Kidney epithelial cell (primary cell): ENCODE measurements around the gene SPTBN4. TPM values are rescaled to one million over a fixed set of nuclear protein-coding genes. Genes with fewer than 3 reads are reported as not detected.
"Not testable (repeated sequence)": the region's sequence is repeated elsewhere in the genome, so short reads cannot be mapped to it uniquely, and the experiment has no call there.

ENCODE experiments used
- DNase-seq: peaks from one replicate; pipeline ENCODE4 v3.0.0-alpha.2; 2010; ENCODE audit warnings: low read depth
- H3K27me3 ChIP-seq: 2 replicates; pipeline ENCODE4 v1.6.0; 2011; ENCODE audit warnings: low read length; ENCODE audit not compliant: control insufficient read depth, insufficient read depth
- H3K36me3 ChIP-seq: 2 replicates; pipeline ENCODE4 v1.5.1; 2011; ENCODE audit warnings: low read length; ENCODE audit not compliant: control insufficient read depth, insufficient read depth
- H3K4me3 ChIP-seq: 2 replicates; pipeline ENCODE4 v1.5.1; 2011; ENCODE audit warnings: low read depth, mild to moderate bottlenecking, control low read depth, low read length
- CTCF ChIP-seq: IDR thresholded peaks from 2 replicates; pipeline ENCODE4 v1.5.1; 2011; ENCODE audit warnings: mild to moderate bottlenecking, moderate library complexity, low read length, control low read depth, inconsistent platforms; ENCODE audit not compliant: insufficient read depth, poor library complexity, severe bottlenecking
- total RNA-seq: library from RNA; depleted of rRNA; stranded (reverse); fragments of >200 nt; gene quantifications from 2 replicates; pipeline ENCODE4 v1.2.3, GENCODE V29; 2015

SPTBN4 gene
- total RNA-seq, 1 donor from 2014 or later, result 2.4 TPM

- H3K4me3 ChIP-seq, result no peak overlapping the region
- no peak for DNase-seq
- no peaks in the 10 kb centered on the region for H3K27me3 ChIP-seq
- no peaks in the 10 kb centered on the region for H3K36me3 ChIP-seq
- TF ChIP-seq CTCF, result no peak
These were observed 156.8 kb downstream of the SPTBN4 start for GRCh38 chr19:40623403-40624251.

GRCh38 chr19:40624369-40625153, 157.8 kb downstream of the SPTBN4 start:
- H3K27me3 ChIP-seq, H3K4me3 ChIP-seq, H3K36me3 ChIP-seq, DNase-seq: not testable (repeated sequence)

- no peaks in the 10 kb centered on the region for H3K36me3 ChIP-seq
- TF ChIP-seq CTCF, result no peak
- no peak for DNase-seq
- no peak overlapping the region for H3K4me3 ChIP-seq
- H3K27me3 ChIP-seq, result no peaks in the 10 kb centered on the region
These were observed 158.8 kb downstream of the SPTBN4 start for GRCh38 chr19:40625406-40626120.

Other genes starting within 250 kb of the SPTBN4 start
- gene TTC9B, start 248.6 kb upstream of the SPTBN4 start, total RNA-seq, result not detected in 2 replicates
- gene CCNP, start 240.3 kb upstream of the SPTBN4 start, total RNA-seq, result 0.17 and 1.3 TPM in 2 replicates
- 72.3 and 73.5 TPM in 2 replicates for gene AKT2, start 181.7 kb upstream of the SPTBN4 start, total RNA-seq
- 5.4 and 10.4 TPM in 2 replicates for gene C19orf47, start 118.6 kb upstream of the SPTBN4 start, total RNA-seq
- 350 and 417 TPM in 2 replicates for gene PLD3, start 118.3 kb upstream of the SPTBN4 start, total RNA-seq
- 0.55 TPM in 1 of 2 replicates, not detected in the other for gene HIPK4, start 76.8 kb upstream of the SPTBN4 start, total RNA-seq
- 2.5 and 2.7 TPM in 2 replicates for gene PRX, start 53.6 kb upstream of the SPTBN4 start, total RNA-seq
- gene SERTAD1, start 41.0 kb upstream of the SPTBN4 start, total RNA-seq, result 12.3 and 13.6 TPM in 2 replicates
- 11.4 and 12.9 TPM in 2 replicates for gene SERTAD3, start 22.7 kb upstream of the SPTBN4 start, total RNA-seq
- gene BLVRB, start 1.3 kb upstream of the SPTBN4 start, total RNA-seq, result 86.1 and 91.1 TPM in 2 replicates
- 105 and 142 TPM in 2 replicates for gene SHKBP1, start 109.9 kb downstream of the SPTBN4 start, total RNA-seq
- gene LTBP4, start 134.4 kb downstream of the SPTBN4 start, total RNA-seq, result 89.3 and 98.3 TPM in 2 replicates
- gene NUMBL, start 223.7 kb downstream of the SPTBN4 start, total RNA-seq, result 12.6 and 20.0 TPM in 2 replicates
- gene COQ8B, start 249.9 kb downstream of the SPTBN4 start, total RNA-seq, result 20.0 and 30.4 TPM in 2 replicates